SU-DHL-6 (cell line): ENCODE measurements around the gene NIFK.
"Not testable (repeated sequence)": the region's sequence is repeated elsewhere in the genome, so short reads cannot be mapped to it uniquely, and the experiment has no call there.

Experiments
- CTCF ChIP-seq: fragments of 200-600 bp; sonication (generic); IDR thresholded peaks from one replicate; pipeline ENCODE4 v1.5.1; 2017; ENCODE audit warnings: antibody characterized with exemption, mild to moderate bottlenecking, low read length, moderate library complexity; ENCODE audit not compliant: insufficient read depth, poor library complexity, severe bottlenecking
- EZH2phosphoT487 ChIP-seq: fragments of 200-600 bp; sonication (generic), shearing (Covaris generic); conservative IDR thresholded peaks from 2 replicates; pipeline ENCODE4 v1.6.1; 2018; ENCODE audit warnings: mild to moderate bottlenecking, antibody characterized with exemption, low read length, moderate library complexity, mixed read lengths

- not testable (repeated sequence) for TF ChIP-seq CTCF, EZH2phosphoT487
These were observed 34.9 kb downstream of the NIFK start for GRCh38 chr2:121701761-121702160.
